ENCODE measurements around the gene FARSB. TPM values are rescaled to one million over a fixed set of nuclear protein-coding genes. Genes with fewer than 3 reads are reported as not detected.

FARSB gene
- total RNA-seq, 2 donors from 2014 or later, result 11.9 to 16.2 TPM

- intact Hi-C loops (cut with DNase I), result no loop called here
- no peaks in the 10 kb centered on the region for H3K9me3 ChIP-seq
- no peak for TF ChIP-seq POLR2A (IDR thresholded peaks at IDR 0.05)
- TF ChIP-seq POLR2AphosphoS5 (IDR thresholded peaks at IDR 0.05), result no peak
- TF ChIP-seq, protein P1, sequence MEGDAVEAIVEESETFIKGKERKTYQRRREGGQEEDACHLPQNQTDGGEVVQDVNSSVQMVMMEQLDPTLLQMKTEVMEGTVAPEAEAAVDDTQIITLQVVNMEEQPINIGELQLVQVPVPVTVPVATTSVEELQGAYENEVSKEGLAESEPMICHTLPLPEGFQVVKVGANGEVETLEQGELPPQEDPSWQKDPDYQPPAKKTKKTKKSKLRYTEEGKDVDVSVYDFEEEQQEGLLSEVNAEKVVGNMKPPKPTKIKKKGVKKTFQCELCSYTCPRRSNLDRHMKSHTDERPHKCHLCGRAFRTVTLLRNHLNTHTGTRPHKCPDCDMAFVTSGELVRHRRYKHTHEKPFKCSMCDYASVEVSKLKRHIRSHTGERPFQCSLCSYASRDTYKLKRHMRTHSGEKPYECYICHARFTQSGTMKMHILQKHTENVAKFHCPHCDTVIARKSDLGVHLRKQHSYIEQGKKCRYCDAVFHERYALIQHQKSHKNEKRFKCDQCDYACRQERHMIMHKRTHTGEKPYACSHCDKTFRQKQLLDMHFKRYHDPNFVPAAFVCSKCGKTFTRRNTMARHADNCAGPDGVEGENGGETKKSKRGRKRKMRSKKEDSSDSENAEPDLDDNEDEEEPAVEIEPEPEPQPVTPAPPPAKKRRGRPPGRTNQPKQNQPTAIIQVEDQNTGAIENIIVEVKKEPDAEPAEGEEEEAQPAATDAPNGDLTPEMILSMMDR (IDR thresholded peaks at IDR 0.05), result no peak
These were observed 79.5 kb downstream of the FARSB start for GRCh38 chr2:222576171-222577081.

GRCh38 chr2:222575618-222576017, 80.3 kb downstream of the FARSB start:
- Histone ChIP-seq H3K27me3 (replicated peaks; ENCODE audit: insufficient read depth) (no peaks in the 10 kb centered on the region), H3K9me3 (no peaks in the 10 kb centered on the region), H3K4me1 (replicated peaks) (peaks cover 5% of the 10 kb centered on the region), H3K27ac (no peak overlapping the region), H3K4me3 (no peak overlapping the region), H3K36me3 (no peaks in the 10 kb centered on the region)
- no peak for TF ChIP-seq POLR2A (IDR thresholded peaks at IDR 0.05)
- TF ChIP-seq POLR2AphosphoS5 (IDR thresholded peaks at IDR 0.05), result no peak
- TF ChIP-seq, protein P1 (IDR thresholded peaks at IDR 0.05), result no peak
- 88% methylated on average over 2 of the region's 2 CpGs for WGBS
- intact Hi-C loops (cut with DNase I), result no loop called here
- no peak for DNase-seq (ENCODE audit: low spot score)

More at GRCh38 chr2:222576171-222577081, 79.5 kb downstream of the FARSB start:
- no peaks in the 10 kb centered on the region for H3K36me3 ChIP-seq
- H3K27ac ChIP-seq, result no peak overlapping the region
- H3K4me1 ChIP-seq (replicated peaks), result peaks cover 5% of the 10 kb centered on the region
- DNase-seq (ENCODE audit: low spot score), result no peak
- 68% methylated on average over 7 of the region's 7 CpGs for WGBS
- H3K4me3 ChIP-seq, result no peak overlapping the region
- no peaks in the 10 kb centered on the region for H3K27me3 ChIP-seq (replicated peaks; ENCODE audit: insufficient read depth)

DNA sequence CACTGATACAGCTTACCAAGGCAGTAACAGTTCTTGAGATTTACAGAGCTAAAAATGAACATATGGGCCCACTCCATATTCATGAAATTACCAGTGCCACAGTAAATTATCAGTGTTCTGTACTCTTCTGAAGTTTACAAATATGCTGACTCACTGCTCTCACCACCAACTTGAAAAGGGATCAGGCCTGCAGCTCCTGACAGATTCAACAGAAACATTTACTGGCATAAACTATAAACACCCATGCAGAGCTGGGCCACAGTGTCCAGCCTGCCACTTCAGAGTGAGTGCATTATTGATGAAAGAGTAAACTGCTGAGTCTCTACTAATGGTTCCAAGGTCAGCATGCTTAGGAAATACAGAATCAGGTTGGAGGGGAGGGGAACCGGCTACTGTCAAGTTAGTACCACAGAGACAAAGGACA, 83.1 kb downstream of the FARSB start:
- H3K4me3 ChIP-seq, result no peak overlapping the region
- TF ChIP-seq POLR2A (IDR thresholded peaks at IDR 0.05), result no peak
- no peak for TF ChIP-seq POLR2AphosphoS5 (IDR thresholded peaks at IDR 0.05)
- TF ChIP-seq, protein P1 (IDR thresholded peaks at IDR 0.05), result no peak
- H3K4me1 ChIP-seq (replicated peaks), result peaks cover 5% of the 10 kb centered on the region
- 38% methylated on average over 1 of the region's 1 CpG for WGBS
- H3K9me3 ChIP-seq, result no peaks in the 10 kb centered on the region
- intact Hi-C loops (cut with DNase I), result no loop called here
- peak; percentile 7 for DNase-seq (ENCODE audit: low spot score)
- H3K27me3 ChIP-seq (replicated peaks; ENCODE audit: insufficient read depth), result no peaks in the 10 kb centered on the region
- H3K27ac ChIP-seq, result peak overlapping the region; percentile 4 to 31
- no peaks in the 10 kb centered on the region for H3K36me3 ChIP-seq

DNA sequence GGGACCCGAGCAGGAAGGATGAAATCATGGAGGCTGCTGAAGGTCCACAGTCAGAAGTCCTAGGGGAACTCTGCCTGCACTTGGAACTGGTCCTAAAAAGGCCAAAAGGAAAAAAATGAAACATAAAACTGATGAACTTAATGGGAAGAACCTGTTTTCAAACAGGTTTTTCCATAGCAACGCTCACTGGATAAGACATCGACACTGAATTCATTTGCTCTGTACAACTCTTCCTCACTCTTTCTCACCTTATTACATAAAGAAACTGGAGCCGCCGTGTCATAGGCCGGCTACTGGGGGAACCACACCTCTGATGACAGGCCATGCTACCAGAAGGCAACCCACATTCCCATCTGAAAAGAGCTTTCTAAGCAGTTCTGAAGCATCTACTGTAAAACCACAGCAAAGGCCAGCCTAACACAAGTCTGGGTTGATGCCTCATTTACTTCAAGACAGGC, 83.6 kb downstream of the FARSB start:
- no peaks in the 10 kb centered on the region for H3K36me3 ChIP-seq
- no peak for DNase-seq (ENCODE audit: low spot score)
- no peaks in the 10 kb centered on the region for H3K27me3 ChIP-seq (replicated peaks; ENCODE audit: insufficient read depth)
- intact Hi-C loops (cut with DNase I), result no loop called here
- peak overlapping the region; percentile 4 to 31 for H3K27ac ChIP-seq
- H3K4me1 ChIP-seq (replicated peaks), result peaks cover 5% of the 10 kb centered on the region
- no peak for TF ChIP-seq POLR2A (IDR thresholded peaks at IDR 0.05)
- TF ChIP-seq POLR2AphosphoS5 (IDR thresholded peaks at IDR 0.05), result no peak
- TF ChIP-seq, protein P1 (IDR thresholded peaks at IDR 0.05), result no peak
- no peak overlapping the region for H3K4me3 ChIP-seq
- no peaks in the 10 kb centered on the region for H3K9me3 ChIP-seq
- WGBS, result 36% methylated on average over 6 of the region's 6 CpGs

Data from prostate gland (tissue), 2 donors.